PC-3 (cell line): ENCODE results near the gene S1PR1.

ENCODE experiments used
- EZH2 ChIP-seq: fragments of 300-600 bp; sonication (generic); IDR thresholded peaks from one replicate; pipeline ENCODE4 v1.6.1; 2017; ENCODE audit warnings: antibody characterized with exemption, mild to moderate bottlenecking, low read length; ENCODE audit not compliant: unreplicated experiment
- TF ChIP-seq, protein P1 (sequence below): fragments of 300-600 bp; sonication (generic); conservative IDR thresholded peaks from 2 replicates; pipeline ENCODE4 v1.5.1; 2017; ENCODE audit warnings: antibody characterized with exemption, low read depth, mild to moderate bottlenecking, low read length

DNA sequence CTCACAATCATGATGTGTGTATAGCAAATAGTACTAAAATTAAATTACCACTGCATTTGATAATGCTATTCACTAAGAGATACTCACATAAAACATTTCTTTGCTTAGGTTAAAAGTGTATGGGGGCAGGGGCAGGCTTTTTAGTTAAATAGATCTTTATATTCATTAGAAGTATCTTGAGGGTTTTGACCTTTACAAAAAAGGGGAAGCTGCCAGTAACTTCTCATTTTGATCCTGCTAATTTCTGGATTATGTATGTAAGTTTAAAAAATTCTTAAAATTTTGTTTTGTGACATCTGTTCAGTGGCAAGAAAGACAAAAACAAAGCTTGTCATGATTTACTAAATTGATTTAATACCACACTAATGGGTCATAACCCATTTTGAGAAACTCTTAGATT lies 45.8 kb upstream of the S1PR1 start:
- TF ChIP-seq, protein P1, sequence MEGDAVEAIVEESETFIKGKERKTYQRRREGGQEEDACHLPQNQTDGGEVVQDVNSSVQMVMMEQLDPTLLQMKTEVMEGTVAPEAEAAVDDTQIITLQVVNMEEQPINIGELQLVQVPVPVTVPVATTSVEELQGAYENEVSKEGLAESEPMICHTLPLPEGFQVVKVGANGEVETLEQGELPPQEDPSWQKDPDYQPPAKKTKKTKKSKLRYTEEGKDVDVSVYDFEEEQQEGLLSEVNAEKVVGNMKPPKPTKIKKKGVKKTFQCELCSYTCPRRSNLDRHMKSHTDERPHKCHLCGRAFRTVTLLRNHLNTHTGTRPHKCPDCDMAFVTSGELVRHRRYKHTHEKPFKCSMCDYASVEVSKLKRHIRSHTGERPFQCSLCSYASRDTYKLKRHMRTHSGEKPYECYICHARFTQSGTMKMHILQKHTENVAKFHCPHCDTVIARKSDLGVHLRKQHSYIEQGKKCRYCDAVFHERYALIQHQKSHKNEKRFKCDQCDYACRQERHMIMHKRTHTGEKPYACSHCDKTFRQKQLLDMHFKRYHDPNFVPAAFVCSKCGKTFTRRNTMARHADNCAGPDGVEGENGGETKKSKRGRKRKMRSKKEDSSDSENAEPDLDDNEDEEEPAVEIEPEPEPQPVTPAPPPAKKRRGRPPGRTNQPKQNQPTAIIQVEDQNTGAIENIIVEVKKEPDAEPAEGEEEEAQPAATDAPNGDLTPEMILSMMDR: no peak
- TF ChIP-seq EZH2: no peak
